ENCODE data around the gene LYPLAL1.

The LYPLAL1 gene

GRCh38 chr1:219232890-219233289 is 59.2 kb downstream of the LYPLAL1 start:
- no peak for DNase-seq (ENCODE audit: low read depth)
- no peak overlapping the region for H3K4me3 ChIP-seq (ENCODE audit: low read depth, low read length)
- TF ChIP-seq POLR2A (IDR thresholded peaks at IDR 0.05; ENCODE audit: extremely low read depth, insufficient read length) (no peak), MYC (IDR thresholded peaks at IDR 0.05; ENCODE audit: low read depth, low read length) (no peak), CTCF (IDR thresholded peaks at IDR 0.05; ENCODE audit: low read depth, low read length) (no peak), MAX (IDR thresholded peaks at IDR 0.05; ENCODE audit: low read depth, low read length) (no peak)

GRCh38 chr1:219235903-219236481 is 62.3 kb downstream of the LYPLAL1 start:
- TF ChIP-seq CTCF (IDR thresholded peaks at IDR 0.05; ENCODE audit: low read depth, low read length): no peak
- TF ChIP-seq MYC (IDR thresholded peaks at IDR 0.05; ENCODE audit: low read depth, low read length): no peak
- no peak for TF ChIP-seq POLR2A (IDR thresholded peaks at IDR 0.05; ENCODE audit: extremely low read depth, insufficient read length)
- TF ChIP-seq MAX (IDR thresholded peaks at IDR 0.05; ENCODE audit: low read depth, low read length): no peak
- H3K4me3 ChIP-seq (ENCODE audit: low read depth, low read length): no peak overlapping the region
- no peak for DNase-seq (ENCODE audit: low read depth)

- H3K4me3 ChIP-seq (ENCODE audit: low read depth, low read length): no peak overlapping the region
- TF ChIP-seq MAX (IDR thresholded peaks at IDR 0.05; ENCODE audit: low read depth, low read length): no peak
- no peak for TF ChIP-seq POLR2A (IDR thresholded peaks at IDR 0.05; ENCODE audit: extremely low read depth, insufficient read length)
- no peak for TF ChIP-seq MYC (IDR thresholded peaks at IDR 0.05; ENCODE audit: low read depth, low read length)
- no peak for TF ChIP-seq CTCF (IDR thresholded peaks at IDR 0.05; ENCODE audit: low read depth, low read length)
- DNase-seq (ENCODE audit: low read depth): no peak
Observed at GRCh38 chr1:219236933-219237610, 63.4 kb downstream of the LYPLAL1 start.

GRCh38 chr1:219239518-219239917 is 65.8 kb downstream of the LYPLAL1 start:
- TF ChIP-seq MYC (IDR thresholded peaks at IDR 0.05; ENCODE audit: low read depth, low read length) (no peak), CTCF (IDR thresholded peaks at IDR 0.05; ENCODE audit: low read depth, low read length) (no peak), MAX (IDR thresholded peaks at IDR 0.05; ENCODE audit: low read depth, low read length) (no peak), POLR2A (IDR thresholded peaks at IDR 0.05; ENCODE audit: extremely low read depth, insufficient read length) (no peak)
- no peak overlapping the region for H3K4me3 ChIP-seq (ENCODE audit: low read depth, low read length)
- DNase-seq (ENCODE audit: low read depth): no peak

GRCh38 chr1:219244864-219245263 is 71.2 kb downstream of the LYPLAL1 start:
- TF ChIP-seq MYC (IDR thresholded peaks at IDR 0.05; ENCODE audit: low read depth, low read length): no peak
- TF ChIP-seq POLR2A (IDR thresholded peaks at IDR 0.05; ENCODE audit: extremely low read depth, insufficient read length): no peak
- no peak for TF ChIP-seq CTCF (IDR thresholded peaks at IDR 0.05; ENCODE audit: low read depth, low read length)
- no peak for TF ChIP-seq MAX (IDR thresholded peaks at IDR 0.05; ENCODE audit: low read depth, low read length)
- H3K4me3 ChIP-seq (ENCODE audit: low read depth, low read length): no peak overlapping the region
- no peak for DNase-seq (ENCODE audit: low read depth)

Measured in NB4 (cell line).